BLaER1 treated with 17β-estradiol and CSF1 and Interleukin-3, amounts not matched to agents 10 nM and 100 nM (cell line): Measurements from ENCODE around the gene LRCH3.
A peak's percentile ranks its signal among the peaks of the same experiment; 100 is the strongest.
"Not testable (repeated sequence)": the region's sequence is repeated elsewhere in the genome, so short reads cannot be mapped to it uniquely, and the experiment has no call there.

Experiments
- H3K27ac ChIP-seq, 11 experiments: shearing (Covaris generic); formaldehyde crosslinking; 2 replicates each; pipeline ENCODE4 v1.8.1; 2022
- H3K27me3 ChIP-seq, 11 experiments: shearing (Covaris generic); formaldehyde crosslinking; 2 replicates each; pipeline ENCODE4 v1.8.1; 2022
- H3K36me3 ChIP-seq, 11 experiments: shearing (Covaris generic); formaldehyde crosslinking; 2 replicates each; pipeline ENCODE4 v1.8.1; 2022
- H3K4me1 ChIP-seq, 10 experiments: shearing (Covaris generic); formaldehyde crosslinking; 2 replicates each; pipeline ENCODE4 v1.8.1; 2022
- H3K4me2 ChIP-seq, 11 experiments: shearing (Covaris generic); formaldehyde crosslinking; 2 replicates each; pipeline ENCODE4 v1.8.1; 2022
- H3K4me3 ChIP-seq, 10 experiments: shearing (Covaris generic); formaldehyde crosslinking; 2 replicates each; pipeline ENCODE4 v1.8.1; 2022
- H3K9ac ChIP-seq, 11 experiments: shearing (Covaris generic); formaldehyde crosslinking; 2 replicates each; pipeline ENCODE4 v1.8.1; 2022
- H3K9me3 ChIP-seq, 11 experiments: shearing (Covaris generic); formaldehyde crosslinking; replicated peaks in 1 of 11; 2 replicates each; pipeline ENCODE4 v1.8.1; 2022
- H4K20me1 ChIP-seq, 11 experiments: shearing (Covaris generic); formaldehyde crosslinking; 2 replicates each; pipeline ENCODE4 v1.8.1; 2022
- Cebpa-rat ChIP-seq, 11 experiments: shearing (Covaris generic); IDR thresholded peaks; 2 replicates each; pipeline ENCODE4 v1.8.1; 2022

Gene LRCH3

DNA sequence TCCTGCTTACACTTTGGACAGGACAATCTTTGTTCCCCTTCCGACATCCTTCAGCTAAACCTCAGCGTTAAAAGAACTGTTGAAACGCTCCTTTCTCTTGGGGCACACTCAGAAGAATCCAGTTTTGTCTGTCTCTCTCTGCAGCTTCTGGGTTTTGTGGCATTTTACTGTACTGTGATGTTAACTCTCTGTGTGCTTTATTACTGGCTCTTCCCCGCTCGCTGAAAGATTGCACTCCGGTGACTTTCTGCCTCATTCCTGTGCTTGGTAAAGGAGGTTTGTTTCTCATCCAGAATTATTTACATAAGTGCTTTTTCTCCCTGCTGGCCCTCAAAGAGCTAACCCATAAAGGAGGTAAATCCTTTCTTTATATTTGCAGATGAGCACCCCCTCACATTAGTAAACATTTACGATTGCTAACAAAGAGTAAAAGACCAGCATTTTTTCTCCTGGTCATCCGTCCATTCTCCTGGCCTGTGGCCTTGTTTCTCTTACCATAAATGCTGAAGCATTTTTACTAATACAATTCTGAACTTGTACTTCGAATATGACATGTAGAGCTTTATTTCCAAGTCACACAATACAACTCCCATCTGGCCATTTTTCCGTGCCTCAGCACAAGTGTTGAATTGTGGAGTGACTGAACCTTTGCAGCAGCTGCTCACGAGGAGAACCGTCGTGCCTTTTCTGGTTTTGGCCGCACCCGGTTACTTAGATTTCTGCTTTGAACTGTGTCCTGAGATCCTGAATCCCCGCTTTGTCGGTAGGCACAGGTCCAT lies 89.6 kb downstream of the LRCH3 start:
- Histone ChIP-seq H3K4me2 (peak overlapping the region; percentile 72 to 94 (median 90)), H3K9me3 (peaks cover 0 to 3% (median 0%) of the 10 kb centered on the region in 11 experiments; a peak in 2 of 22 replicates), H3K4me1 (peaks cover 55 to 65% (median 63%) of the 10 kb centered on the region in 10 experiments), H3K4me3 (peak overlapping the region in 4 of 10 experiments; percentile 12 to 25 (median 19); a peak in 4 of 20 replicates), H4K20me1 (no peaks in the 10 kb centered on the region; a peak in 1 of 22 replicates), H3K36me3 (peaks cover 22 to 35% (median 28%) of the 10 kb centered on the region in 11 experiments; a peak in 21 of 22 replicates), H3K27ac (peak overlapping the region; percentile 7 to 81 (median 69); a peak in 20 of 22 replicates), H3K9ac (peak overlapping the region; percentile 30 to 68 (median 57); a peak in 20 of 22 replicates), H3K27me3 (no peaks in the 10 kb centered on the region)
- TF ChIP-seq Cebpa-rat (IDR thresholded peaks at IDR 0.05): no peak

DNA sequence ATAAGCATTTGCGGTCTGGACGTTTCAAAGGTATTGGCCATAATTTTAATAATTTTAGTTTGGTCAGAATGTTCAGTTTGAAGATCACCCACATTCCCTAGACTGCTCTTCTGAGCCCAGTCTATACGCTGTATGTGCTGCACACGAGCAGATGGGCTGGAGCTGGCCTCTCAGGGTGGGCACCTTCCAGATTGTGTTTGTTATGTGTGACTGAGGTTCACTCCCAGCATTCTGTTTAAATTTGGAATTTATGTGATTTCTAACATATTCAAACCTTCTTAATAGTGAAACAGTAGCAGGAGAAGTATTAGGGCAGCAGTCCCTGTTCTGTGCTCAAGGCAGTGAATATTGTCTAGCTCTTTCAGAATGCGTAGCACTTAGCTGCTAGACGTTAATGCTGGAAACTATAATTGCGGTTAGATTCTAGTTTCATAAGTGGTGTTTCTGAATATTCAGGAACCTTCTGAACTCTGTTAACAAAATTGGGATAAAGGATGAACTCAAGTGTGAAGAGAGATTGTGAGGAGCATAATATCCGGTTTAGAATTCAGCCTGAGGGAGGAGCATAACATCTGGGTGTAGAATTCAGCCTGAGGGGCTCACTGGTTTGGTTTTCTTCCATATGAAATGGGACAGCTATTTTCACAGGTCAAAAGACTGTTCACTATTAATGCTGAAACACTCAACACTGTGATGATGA lies 90.4 kb downstream of the LRCH3 start:
- peak overlapping the region; percentile 36 to 68 (median 57); a peak in 19 of 22 replicates for H3K9ac ChIP-seq
- TF ChIP-seq Cebpa-rat (IDR thresholded peaks at IDR 0.05): no peak
- H3K4me3 ChIP-seq: peak overlapping the region in 7 of 10 experiments; percentile 14 to 30 (median 20); a peak in 10 of 20 replicates
- H3K27ac ChIP-seq: peak overlapping the region; percentile 7 to 81 (median 69); a peak in 20 of 22 replicates
- H4K20me1 ChIP-seq: no peaks in the 10 kb centered on the region; a peak in 1 of 22 replicates
- H3K4me1 ChIP-seq: peaks cover 55 to 65% (median 63%) of the 10 kb centered on the region in 10 experiments
- H3K4me2 ChIP-seq: peak overlapping the region; percentile 72 to 94 (median 90)
- H3K27me3 ChIP-seq: no peaks in the 10 kb centered on the region
- H3K36me3 ChIP-seq: peaks cover 19 to 30% (median 23%) of the 10 kb centered on the region in 11 experiments
- H3K9me3 ChIP-seq: peaks cover 0 to 3% (median 0%) of the 10 kb centered on the region in 11 experiments; a peak in 2 of 22 replicates

DNA sequence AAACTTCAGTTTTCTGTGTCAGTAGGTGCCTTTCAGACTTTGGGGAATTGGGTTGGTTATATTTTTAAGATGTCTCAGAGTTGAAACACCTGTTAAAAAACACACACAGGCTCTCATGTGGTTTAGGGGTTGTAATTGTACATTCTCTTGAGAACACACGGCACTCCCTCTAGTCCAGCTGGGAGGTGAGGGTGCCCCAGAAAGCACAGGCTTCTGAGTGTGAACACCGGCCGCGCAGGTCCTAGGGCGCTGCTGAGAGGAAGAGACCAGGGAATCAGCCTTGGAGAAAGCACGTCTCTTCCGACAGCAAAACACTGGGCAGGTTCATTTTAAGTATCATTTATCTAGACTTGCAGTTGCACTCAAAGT lies 90.9 kb downstream of the LRCH3 start:
- Histone ChIP-seq H4K20me1 (no peaks in the 10 kb centered on the region; a peak in 1 of 22 replicates), H3K27me3 (no peaks in the 10 kb centered on the region), H3K36me3 (peaks cover 15 to 25% (median 19%) of the 10 kb centered on the region in 11 experiments), H3K27ac (peak overlapping the region; percentile 7 to 81 (median 69); a peak in 20 of 22 replicates), H3K9ac (peak overlapping the region; percentile 10 to 68 (median 57); a peak in 18 of 22 replicates), H3K9me3 (no peaks in the 10 kb centered on the region), H3K4me1 (peaks cover 55 to 65% (median 63%) of the 10 kb centered on the region in 10 experiments), H3K4me2 (peak overlapping the region; percentile 72 to 94 (median 90)), H3K4me3 (peak overlapping the region in 7 of 10 experiments; percentile 14 to 30 (median 20); a peak in 9 of 20 replicates)
- no peak for TF ChIP-seq Cebpa-rat (IDR thresholded peaks at IDR 0.05)

DNA sequence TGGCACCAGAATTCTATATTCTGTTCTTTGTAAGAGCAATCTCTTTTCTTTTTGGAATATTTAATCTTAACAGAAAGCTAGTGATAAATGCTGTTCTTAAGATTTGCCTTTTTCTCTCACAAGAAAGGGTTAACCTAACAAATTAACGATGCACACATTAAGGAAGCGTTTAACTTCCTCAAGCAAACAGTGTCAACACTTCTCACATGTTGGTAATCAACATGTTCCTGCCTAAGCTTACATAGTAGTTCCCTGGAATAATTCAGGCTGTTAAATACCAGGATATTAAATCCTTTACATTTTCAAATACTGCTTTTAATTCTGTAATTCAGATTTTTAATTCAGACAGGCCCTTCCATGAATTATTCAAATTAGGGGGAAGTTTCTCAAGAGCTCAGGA lies 91.5 kb downstream of the LRCH3 start:
- peaks cover 15 to 25% (median 19%) of the 10 kb centered on the region in 11 experiments for H3K36me3 ChIP-seq
- no peaks in the 10 kb centered on the region for H3K27me3 ChIP-seq
- H3K4me1 ChIP-seq: peaks cover 53 to 62% (median 60%) of the 10 kb centered on the region in 10 experiments
- no peak for TF ChIP-seq Cebpa-rat (IDR thresholded peaks at IDR 0.05)
- peak overlapping the region in 10 of 11 experiments; percentile 9 to 81 (median 64); a peak in 19 of 22 replicates for H3K27ac ChIP-seq
- no peaks in the 10 kb centered on the region; a peak in 1 of 22 replicates for H4K20me1 ChIP-seq
- H3K9me3 ChIP-seq: no peaks in the 10 kb centered on the region
- H3K4me2 ChIP-seq: peak overlapping the region; percentile 19 to 94 (median 86); a peak in 21 of 22 replicates
- peak overlapping the region in 6 of 11 experiments; percentile 3 to 31 (median 13); a peak in 3 of 22 replicates for H3K9ac ChIP-seq
- no peak overlapping the region for H3K4me3 ChIP-seq

DNA sequence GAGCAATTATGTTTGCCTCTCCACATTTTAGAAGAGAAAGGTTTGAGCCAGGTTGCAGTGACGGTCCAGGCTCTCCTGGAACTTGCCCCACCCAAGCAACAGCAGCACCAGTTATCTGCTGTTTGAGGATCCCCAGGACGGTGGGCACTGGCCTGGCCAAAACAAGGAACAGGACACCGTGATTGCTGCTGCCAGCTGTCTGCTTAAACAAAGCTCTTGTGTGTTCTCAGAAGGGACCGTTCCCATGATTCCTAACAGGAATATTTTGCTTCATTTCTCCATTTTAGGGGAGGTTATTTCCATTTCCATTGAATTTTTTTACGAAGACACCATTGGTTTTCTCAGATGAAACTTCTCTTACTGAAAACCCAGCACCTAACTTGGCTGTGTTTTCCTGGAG lies 92.5 kb downstream of the LRCH3 start:
- peak overlapping the region in 4 of 11 experiments; percentile 92 to 94 (median 94); a peak in 6 of 22 replicates for H3K4me2 ChIP-seq
- H3K36me3 ChIP-seq: peaks cover 15 to 25% (median 19%) of the 10 kb centered on the region in 11 experiments
- peak overlapping the region in 1 of 11 experiments; percentile 40; a peak in 1 of 22 replicates for H3K9ac ChIP-seq
- no peak for TF ChIP-seq Cebpa-rat (IDR thresholded peaks at IDR 0.05)
- peak overlapping the region in 4 of 11 experiments; percentile 70 to 81 (median 72); a peak in 6 of 22 replicates for H3K27ac ChIP-seq
- no peaks in the 10 kb centered on the region for H4K20me1 ChIP-seq
- no peaks in the 10 kb centered on the region for H3K27me3 ChIP-seq
- H3K4me1 ChIP-seq: peaks cover 44 to 54% (median 51%) of the 10 kb centered on the region in 10 experiments
- no peak overlapping the region for H3K4me3 ChIP-seq
- no peaks in the 10 kb centered on the region for H3K9me3 ChIP-seq

DNA sequence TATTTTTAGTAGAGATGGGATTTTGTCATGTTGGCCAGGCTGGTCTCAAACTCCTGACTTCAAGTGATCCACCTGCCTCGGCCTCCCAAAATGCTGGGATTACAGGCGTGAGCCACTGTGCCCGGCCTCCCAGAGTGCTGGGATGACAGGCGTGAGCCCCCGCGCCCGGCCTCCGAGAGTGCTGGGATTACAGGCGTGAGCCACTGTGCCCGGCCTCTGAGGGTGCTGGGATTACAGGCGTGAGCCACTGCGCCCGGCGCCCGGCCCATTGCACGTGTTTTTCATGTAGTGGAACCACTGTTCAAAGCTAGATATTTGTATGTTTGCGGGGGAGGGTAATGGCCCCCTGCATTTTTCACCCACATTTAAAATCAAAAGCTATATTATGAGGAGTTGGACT lies 93.3 kb downstream of the LRCH3 start:
- not testable (repeated sequence) for H4K20me1 ChIP-seq, H3K9ac ChIP-seq, H3K4me2 ChIP-seq, H3K27ac ChIP-seq, H3K9me3 ChIP-seq, H3K27me3 ChIP-seq, H3K4me3 ChIP-seq
- Histone ChIP-seq H3K4me1 (peaks cover 36 to 47% (median 43%) of the 10 kb centered on the region in 10 experiments), H3K36me3 (peaks cover 15 to 25% (median 21%) of the 10 kb centered on the region in 11 experiments)

DNA sequence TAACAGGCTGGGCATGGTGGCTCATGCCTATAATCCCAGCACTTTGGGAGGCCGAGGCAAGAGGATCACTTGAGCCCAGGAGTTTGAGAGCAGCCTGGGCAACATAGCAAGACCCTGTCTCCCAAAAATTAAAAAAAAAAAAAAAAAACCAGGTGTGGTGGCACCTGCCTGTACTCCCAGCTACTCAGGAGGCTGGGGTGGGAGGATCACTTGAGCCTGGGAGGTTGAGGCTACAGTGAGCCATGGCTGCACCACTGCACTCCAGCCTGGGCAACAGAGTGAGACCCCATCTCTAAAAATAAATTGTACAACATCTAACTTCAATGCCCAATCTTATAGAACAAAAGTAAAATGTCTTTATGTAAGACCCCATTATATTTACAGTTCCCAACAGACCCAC lies 95.0 kb downstream of the LRCH3 start:
- not testable (repeated sequence) for H3K9ac ChIP-seq, H3K27ac ChIP-seq, H4K20me1 ChIP-seq, H3K27me3 ChIP-seq, H3K4me3 ChIP-seq, H3K9me3 ChIP-seq, H3K4me2 ChIP-seq
- H3K36me3 ChIP-seq: peaks cover 15 to 31% (median 21%) of the 10 kb centered on the region in 11 experiments
- peaks cover 18 to 29% (median 26%) of the 10 kb centered on the region in 10 experiments for H3K4me1 ChIP-seq

DNA sequence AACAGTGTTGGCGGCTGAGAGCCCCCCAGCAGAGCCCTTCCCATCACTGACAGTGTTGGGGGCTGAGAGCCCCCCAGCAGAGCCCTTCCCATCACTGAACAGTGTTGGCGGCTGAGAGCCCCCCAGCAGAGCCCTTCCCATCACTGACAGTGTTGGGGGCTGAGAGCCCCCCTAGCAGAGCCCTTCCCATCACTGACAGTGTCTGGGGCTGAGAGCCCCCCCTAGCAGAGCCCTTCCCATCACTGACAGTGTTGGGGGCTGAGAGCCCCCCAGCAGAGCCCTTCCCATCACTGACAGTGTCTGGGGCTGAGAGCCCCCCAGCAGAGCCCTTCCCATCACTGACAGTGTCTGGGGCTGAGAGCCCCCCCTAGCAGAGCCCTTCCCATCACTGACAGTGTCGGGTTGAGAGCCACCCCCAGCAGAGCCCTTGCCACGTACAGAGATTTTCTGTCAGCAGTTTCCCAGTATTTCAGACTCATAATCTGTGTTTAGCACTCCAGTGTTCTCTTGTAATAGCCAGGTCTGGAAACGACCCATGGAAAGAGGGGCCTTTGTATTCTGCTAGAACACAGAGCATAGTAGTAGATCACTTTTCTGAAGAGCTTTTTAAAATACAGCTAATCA lies 96.5 kb downstream of the LRCH3 start:
- H3K36me3 ChIP-seq: peaks cover 15 to 31% (median 21%) of the 10 kb centered on the region in 11 experiments
- H3K9me3 ChIP-seq, H4K20me1 ChIP-seq, H3K9ac ChIP-seq, H3K27ac ChIP-seq, H3K4me2 ChIP-seq, H3K4me3 ChIP-seq, H3K27me3 ChIP-seq: not testable (repeated sequence)
- peaks cover 12 to 19% (median 15%) of the 10 kb centered on the region in 10 experiments for H3K4me1 ChIP-seq
